ENCODE data around the gene SLC2A5.

The SLC2A5 gene

GRCh38 chr1:9061252-9061960 lies 8.0 kb downstream of the SLC2A5 start:
- DNase-seq: no peak

GRCh38 chr1:9059891-9060744 lies 9.3 kb downstream of the SLC2A5 start:
- no peak for DNase-seq

DNA sequence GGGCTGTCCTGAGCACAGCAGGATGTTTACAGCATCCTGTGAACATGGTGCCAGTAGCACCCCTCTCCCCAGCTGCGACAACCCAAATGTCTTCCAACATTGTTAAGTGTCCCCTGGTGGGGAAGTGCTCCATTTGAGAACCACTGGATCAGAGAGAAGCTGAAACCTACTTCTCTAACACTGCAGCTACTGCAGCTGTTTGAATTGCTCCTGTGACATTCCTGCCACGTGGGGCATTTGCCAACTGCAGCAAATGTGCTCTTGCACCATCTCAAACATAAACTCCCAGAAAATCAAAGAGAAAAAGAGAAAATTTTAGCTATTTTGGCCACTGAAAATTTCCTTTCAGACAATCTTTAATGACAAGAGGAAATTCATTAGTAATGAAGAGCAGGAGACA lies 11.0 kb downstream of the SLC2A5 start:
- DNase-seq: no peak

DNA sequence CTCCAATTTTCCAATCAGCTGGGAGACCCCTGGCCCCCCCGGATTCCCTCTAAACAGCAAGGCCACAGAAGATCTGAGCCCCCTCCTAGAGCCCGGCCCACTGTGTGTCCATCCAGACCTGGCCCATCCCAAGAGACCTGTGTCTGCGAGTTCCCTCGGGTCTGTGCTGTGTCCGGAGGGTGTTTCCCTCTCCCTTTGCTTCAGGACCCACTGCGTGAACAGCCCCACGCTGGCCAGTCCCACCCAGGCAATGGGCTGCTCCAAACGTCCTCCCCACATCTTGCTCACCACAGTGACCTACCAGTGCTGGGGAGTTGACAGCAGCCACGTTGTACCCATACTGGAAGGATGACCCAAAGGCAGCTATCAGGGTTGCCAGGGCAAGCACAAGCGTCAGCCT lies 11.6 kb downstream of the SLC2A5 start:
- DNase-seq: no peak

DNA sequence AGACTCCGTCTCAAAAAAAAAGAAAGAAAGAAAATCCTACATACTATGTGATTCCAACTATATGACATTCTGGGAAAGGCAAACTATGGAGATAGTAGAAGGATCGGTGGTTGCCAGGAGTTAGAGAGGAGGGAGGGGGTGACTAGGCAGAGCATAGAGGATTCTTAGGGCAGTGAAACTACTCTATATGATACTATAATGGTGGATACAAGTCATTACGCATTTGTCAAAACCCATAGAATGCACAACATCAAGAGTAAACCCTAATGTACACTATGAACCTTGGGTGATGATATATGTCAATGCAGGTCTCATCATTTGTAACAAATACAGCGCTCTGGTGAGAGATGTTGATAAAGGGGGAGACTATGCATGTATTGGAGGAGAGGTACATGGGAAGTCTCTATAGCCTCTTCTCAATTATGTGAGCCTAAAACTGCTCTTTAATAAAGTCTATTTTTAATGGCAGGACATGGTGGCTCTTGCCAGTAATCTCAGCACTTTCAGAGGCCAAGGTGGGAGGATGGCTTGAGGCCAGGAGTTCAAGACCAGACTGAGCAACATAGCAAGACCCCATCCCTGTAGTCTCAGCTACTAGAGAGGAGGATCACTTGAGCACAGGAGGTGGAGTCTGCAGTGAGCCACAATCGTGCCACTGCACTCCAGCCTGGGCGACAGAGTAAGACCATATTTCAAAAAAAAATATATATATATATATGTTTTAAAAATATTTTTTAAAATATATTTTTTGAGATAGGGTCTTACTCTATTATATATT lies 17.0 kb downstream of the SLC2A5 start:
- no peak for DNase-seq

- no peak for DNase-seq
These were observed 18.1 kb downstream of the SLC2A5 start for GRCh38 chr1:9051379-9051778.

DNA sequence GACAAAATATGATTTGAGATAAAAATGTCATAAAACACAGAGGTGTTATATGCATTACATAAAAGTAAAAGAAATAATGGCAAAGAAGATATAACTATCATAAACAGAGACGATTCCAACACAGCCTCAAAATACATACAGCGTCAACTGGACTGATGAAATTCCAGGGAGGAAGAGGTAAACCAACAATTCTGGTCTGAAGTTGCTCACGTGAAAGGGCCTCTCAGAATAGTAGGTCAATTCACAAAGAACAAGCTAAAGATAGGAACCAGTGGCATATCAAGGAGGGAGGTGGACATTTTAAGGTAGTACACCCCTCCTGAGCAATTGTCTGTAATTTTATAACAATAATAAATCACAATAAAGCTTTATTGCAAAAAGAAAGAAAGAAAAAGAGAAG lies 18.6 kb downstream of the SLC2A5 start:
- DNase-seq: no peak

DNA sequence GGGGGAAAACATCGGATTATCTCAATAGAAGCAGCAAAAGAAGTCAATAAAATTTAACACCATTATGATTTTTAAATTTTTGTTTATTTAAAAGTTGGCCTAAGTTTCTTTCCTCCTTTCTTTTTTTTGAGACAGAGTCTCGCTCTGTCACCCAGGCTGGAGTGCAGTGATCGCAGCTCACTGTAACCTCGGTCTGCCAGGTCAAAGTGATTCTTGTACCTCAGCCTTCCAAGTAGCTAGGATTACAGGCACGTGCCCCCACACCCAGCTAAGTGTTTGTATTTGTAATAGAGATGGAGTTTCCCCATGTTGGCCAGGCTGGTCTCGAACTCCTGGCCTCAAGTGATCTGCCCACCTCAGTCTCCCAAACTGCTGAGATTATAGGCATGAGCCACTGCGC lies 20.9 kb downstream of the SLC2A5 start:
- DNase-seq: no peak

DNA sequence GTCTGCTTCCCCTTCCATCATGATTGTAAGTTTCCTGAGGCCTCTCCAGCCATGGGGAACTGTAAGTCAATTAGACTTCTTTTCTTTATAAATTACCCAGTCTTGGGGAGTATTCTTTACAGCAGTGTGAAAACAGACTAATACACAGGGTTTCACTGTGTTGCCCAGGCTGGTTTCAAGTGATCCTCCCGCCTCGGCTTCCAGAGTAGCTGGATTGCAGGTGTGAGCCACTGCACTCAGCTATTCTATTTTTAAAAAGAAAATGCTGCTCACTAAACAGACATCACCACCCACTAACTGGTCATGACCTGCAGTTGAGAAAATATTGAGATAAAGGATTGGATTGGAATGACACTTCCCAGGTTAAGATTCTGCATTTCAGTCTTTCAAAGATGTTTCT lies 22.4 kb downstream of the SLC2A5 start:
- no peak for DNase-seq

DNA sequence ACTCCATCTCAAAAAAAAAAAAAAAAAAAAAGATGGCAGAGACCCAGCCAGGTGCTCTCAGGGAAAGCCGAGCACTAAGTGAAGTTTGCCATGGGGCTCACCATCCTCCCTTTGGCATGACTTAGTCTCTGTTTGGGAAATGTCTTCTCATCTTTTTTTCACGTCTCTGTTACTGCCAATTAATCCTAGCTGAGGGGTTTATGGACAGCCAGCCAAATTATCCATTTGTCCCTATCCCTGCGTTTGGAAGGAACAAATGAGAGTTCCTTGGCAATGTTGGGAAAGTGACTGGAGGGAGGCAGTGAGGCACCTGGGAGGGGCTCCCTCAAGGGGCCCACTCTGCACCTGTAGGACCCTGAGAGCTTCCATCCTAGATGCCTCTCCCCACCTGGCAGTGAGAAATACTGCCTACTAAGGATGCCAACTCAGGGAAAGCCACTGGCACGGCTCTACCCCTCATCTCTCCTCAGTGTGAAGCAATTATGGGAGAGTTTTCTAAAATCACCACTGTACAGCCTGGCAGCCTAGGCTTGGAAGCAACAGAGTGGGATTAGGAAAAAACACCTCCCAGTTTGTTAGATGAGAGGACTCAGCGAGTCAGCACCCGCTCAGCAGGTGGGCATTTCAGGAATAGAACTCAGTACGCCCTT lies 23.4 kb downstream of the SLC2A5 start:
- DNase-seq: no peak

DNA sequence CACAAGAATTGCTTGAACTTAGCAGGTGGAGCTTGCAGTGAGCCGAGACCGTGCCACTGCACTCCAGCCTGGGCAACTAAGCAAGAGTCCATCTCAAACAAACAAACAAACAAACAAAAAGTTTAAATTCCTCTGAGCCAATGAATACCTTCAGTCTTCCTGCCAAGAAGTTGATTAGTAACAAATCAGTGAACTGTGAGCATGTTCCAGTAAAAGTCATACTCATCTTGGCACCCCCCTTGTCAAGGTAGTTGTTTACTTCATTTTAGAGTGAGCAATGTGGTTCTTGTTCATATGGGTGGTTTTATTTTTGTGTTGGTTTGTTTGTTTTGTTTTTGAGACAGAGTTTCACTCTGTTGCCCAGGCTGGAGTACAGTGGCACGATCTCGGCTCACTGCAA lies 25.2 kb downstream of the SLC2A5 start:
- DNase-seq: no peak

DNA sequence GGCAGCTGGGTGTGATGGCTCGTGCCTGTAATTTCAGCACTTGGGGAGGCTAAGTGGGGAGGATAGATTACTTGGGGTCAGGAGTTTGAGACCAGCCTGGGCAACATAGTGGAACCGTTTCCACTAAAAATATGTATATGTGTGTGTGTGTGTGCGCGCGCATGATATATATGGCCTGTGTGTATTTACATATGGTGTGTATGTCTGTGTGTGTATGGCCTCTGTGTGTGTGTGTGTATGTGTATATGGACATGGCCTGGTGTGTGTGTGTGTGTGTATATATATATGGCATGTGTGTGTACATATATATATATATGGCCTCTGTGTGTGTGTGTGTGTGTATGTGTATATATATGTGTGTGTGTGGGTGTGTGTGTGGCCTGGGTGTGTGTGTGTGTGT lies 27.2 kb downstream of the SLC2A5 start:
- DNase-seq: no peak

DNA sequence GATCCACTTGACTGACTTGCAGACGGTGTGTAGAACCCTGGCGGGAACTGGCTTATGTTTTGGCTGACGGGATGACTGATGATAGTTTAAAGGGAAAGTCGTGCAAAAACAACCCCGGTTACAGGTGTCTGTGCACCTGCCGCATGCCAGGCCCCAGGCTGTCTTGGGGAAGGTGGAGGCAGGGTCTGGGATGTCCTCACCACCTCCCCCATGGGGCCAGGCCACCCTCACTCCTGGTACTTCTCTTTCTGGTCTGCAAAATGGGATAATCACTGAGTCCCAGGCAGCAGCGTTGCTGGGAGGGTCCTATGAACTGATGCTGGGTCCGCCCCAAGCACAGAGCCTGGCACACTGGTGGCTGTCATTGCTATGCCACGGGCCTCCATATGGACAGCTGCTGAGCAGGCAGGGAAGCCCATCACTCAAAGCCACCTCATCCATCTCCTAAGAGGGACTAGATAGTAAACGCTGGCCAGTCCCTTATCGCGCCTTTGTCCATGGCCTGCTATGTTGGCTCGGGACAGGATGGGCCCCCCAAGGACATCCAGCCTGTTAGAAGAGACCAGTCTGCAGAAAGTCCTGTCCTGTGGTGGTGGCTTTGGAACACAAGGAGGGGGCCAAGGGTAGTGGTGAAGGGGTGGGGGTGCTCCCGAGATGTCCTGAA lies 28.2 kb downstream of the SLC2A5 start:
- no peak for DNase-seq

DNA sequence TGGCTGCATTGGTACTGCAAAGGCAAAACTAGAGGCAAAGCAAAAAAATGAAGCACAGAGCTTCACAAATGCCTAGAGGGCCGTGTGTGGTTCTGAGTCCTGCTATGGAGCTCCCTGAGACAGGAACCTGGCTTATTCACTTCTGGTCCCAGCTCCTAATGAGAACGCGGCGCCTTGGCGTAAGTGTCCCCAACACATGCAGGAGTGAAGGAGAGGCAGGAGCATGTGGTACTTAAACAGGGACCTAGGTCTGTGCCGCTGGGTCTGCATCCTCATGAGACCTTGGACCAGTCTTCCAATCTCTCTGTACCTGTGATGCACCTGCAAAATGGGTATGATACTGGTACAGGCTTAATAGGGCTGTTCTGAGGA lies 28.8 kb downstream of the SLC2A5 start:
- DNase-seq: no peak

- no peak for DNase-seq
These were observed 29.4 kb downstream of the SLC2A5 start for GRCh38 chr1:9039761-9040658.

DNA sequence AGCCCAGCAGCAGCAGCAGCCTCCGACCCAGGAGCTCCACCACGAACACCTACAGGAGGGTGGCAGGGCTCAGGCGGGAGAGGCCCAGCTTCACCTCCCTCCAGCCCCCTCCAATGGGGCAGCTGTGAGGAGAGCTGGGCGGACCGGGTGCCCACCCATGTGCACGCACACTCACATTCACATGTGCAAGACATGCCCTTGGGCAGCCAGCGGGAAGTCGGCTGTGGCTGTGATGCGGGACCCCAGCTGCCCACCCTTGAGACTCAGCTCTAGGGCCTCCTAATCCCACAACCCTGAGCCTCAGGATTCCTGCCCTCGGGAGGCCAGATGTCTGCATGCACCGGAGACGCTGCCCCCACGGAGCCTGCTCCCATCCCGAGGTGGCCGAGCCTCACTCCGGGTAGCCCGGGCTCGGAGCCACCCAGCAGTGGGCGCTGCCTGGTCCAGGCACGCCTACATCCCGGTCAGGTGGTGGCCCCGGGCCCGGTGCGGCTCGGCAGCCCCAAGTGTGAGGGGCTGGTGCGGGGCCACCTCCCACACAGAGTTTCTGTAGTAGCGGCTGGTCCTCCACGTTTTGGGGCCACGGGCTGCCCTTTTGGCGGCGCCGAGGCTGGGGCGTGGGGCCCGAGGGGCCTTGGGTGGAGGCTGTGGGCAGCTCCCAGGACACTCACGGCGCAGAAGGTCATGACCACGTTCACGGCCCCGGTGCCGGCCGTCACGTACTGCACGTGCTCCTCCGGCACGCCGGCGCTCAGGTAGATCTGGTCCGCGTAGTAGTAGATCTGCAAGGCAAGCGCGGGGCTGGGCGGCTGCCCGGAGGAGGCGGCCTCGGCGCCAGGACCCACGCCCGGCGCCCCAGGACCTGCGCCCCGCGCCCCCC lies 30.3 kb downstream of the SLC2A5 start:
- no peak for DNase-seq

DNA sequence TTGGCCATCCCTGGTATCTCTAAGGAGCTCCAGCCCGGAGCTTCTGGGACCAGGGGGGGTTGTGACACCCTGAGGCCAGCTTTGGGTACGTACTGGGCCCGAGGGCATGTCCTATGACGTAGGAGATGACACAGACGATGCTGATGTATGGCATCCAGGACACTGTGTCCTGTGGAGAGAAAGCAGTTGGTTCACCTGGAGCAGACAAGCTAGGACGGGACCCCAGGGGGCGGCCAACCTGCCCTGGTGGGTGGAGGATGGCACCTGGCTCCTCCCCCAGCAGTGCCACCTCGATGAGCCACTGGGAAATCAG lies 31.1 kb downstream of the SLC2A5 start:
- no peak for DNase-seq

DNA sequence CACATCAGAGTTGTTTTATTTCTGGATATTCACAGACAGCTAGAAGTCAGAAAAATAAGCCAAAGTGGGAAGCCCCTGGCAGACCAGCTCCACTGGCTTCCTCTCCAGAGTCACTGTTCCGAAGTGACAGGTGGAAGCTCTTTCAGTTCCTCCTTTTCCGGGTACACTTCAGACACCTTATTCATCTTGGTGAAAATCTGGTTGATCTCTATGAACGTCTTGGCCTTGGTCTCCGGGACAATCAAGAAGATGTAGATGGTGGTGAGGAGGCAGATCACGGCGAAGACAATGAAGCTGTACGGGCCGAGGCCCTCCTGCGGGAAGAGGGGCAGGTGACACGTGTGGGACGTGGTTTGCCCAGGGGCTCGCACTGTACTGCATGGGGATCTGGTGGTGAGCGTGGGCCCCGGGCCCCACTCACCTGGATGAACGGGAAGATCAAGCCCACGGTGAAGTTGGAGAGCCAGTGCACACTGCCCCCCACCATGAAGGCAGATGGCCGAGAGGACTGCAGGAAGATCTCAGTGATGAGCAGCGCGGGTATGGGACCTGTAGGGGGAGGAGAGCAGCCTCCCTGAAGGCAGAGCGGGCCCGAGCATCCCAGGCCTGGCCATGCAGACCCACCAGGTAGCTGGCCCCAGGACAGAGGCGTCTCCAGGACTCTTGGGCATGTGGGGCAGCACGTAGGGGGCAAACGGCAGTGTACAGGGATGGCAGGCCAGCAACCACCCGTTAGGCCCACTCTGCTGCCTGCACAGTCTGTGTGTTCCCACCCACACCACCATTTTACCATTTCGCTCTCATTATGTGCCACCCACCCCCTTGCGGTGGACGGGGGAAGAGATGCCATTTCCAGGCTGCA lies 31.7 kb downstream of the SLC2A5 start:
- no peak for DNase-seq

DNA sequence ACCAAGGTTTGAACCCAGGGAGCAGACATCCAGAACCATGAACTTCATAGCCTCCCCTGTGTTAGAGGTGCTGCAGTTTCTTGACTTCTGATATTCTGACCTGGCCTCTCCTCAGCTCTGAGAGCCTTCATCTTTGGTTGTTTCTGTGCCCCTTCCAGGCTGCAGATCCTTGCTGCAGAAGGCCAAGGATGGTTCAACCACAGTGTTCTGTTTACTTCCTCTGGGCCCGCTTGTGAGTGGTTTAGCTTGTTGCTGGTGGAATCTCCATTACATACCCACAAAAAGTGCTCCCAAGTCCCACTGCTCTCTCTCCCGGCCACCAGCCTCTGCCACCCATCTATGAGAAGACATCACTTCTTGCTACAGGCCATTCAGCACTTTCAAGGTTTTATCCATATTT lies 34.2 kb downstream of the SLC2A5 start:
- no peak for DNase-seq

- no peak for DNase-seq
These were observed 36.1 kb downstream of the SLC2A5 start for GRCh38 chr1:9033363-9033762.
